DOHH2 (cell line): ENCODE measurements around the gene SNTN.

ENCODE experiments used
- CTCF ChIP-seq: fragments of 200-600 bp; sonication (generic); IDR thresholded peaks from one replicate; pipeline ENCODE4 v1.5.1; 2014; ENCODE audit warnings: antibody characterized with exemption, mild to moderate bottlenecking, low read depth, low read length; ENCODE audit not compliant: poor library complexity, severe bottlenecking
- EZH2phosphoT487 ChIP-seq: fragments of 200-600 bp; sonication (generic); IDR thresholded peaks from 2 replicates; pipeline ENCODE4 v1.6.1; 2017; ENCODE audit warnings: borderline replicate concordance, mild to moderate bottlenecking, antibody characterized with exemption, low read length, moderate library complexity, mixed read lengths

- TF ChIP-seq CTCF (no peak), EZH2phosphoT487 (no peak)
Observed at GRCh38 chr3:63689285-63689684, 36.8 kb downstream of the SNTN start.
